Ecto neural progenitor cell (in vitro differentiated cells): Measurements from ENCODE around the gene PCBP3.
"Not testable (repeated sequence)": the region's sequence is repeated elsewhere in the genome, so short reads cannot be mapped to it uniquely, and the experiment has no call there.

ENCODE experiments used
- DNase-seq: peaks from one replicate; pipeline ENCODE4 v3.0.0-alpha.2; 2018; ENCODE audit warnings: low spot score

The PCBP3 gene

DNA sequence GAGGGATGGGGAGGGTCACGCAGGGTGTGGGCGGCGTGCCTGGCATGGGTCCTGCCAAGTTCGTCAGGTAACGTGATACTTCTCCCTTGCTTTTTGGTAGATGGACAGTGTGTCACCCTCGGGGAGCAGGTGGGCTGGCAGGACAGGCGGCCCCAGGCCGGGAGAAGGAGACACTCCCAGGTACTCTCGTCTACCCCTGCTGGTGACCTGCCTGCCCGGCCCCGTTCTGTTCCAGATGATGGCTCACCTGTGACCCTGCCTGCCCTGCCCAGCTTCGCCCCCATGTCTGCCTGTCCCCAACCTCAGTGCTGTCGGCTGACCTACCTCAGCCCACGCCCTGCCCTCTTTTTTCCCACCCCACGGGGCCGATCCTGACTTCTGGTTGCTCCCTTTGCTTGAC lies 144.7 kb downstream of the PCBP3 start:
- DNase-seq = no peak

DNA sequence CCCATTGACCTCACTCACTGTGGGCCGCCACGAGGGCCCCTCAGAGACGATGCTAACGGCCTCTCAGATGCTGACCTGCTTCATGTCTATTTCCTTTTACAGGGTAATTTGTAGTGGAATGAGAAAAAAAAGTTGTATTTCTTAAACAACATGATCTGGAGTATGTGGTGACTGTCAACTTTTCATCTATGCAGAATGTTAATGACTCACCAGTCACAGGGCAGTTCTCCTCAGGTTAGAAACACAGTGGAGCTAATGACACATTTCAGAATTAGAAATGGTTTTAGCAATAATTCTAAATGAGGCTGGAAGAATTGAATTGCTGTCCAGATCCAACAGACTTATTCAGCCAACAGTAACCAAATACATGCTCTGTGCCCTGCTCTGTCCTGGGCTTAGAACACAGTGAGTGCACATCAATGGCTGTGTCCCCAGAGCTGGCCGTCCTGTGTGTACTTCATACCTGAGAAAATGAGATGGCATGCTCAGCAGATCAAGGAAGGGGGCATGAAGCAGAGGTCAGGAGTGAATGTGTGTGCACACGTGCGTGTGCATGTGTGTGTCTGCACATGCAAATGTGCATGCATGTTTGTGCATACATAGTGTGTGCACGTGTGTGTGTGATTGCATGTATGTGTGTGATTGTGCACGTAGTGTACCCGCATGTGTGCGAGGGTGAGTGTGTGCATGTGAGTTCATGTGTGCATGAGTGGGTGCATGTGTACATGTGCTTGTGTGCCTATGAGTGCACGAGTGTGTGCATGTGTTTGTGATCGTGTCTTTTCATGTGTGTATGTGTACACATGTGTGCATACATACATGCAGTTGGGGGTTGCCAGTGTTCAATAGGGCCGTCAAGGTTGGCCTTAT lies 145.3 kb downstream of the PCBP3 start:
- no peak for DNase-seq

DNA sequence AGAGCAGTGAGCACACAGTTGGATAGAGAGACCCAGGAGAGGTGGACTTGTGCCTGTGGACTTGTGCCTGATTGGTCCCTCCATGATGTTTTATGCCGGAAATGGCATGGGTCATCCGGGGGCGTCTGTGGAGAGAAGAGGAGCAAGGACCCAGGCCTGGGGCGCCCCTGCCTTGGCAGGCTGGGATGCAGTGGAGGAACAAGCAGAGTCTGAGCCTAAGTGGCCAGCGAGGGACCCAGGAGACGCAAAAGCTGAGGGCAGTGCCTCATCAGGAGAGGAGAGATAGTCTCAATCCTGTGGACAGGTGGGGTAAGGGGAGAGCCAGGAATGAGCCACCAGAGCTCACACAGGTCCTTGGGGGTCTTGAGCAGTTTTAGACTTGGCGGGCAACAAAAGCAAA lies 146.9 kb downstream of the PCBP3 start:
- DNase-seq = no peak

DNA sequence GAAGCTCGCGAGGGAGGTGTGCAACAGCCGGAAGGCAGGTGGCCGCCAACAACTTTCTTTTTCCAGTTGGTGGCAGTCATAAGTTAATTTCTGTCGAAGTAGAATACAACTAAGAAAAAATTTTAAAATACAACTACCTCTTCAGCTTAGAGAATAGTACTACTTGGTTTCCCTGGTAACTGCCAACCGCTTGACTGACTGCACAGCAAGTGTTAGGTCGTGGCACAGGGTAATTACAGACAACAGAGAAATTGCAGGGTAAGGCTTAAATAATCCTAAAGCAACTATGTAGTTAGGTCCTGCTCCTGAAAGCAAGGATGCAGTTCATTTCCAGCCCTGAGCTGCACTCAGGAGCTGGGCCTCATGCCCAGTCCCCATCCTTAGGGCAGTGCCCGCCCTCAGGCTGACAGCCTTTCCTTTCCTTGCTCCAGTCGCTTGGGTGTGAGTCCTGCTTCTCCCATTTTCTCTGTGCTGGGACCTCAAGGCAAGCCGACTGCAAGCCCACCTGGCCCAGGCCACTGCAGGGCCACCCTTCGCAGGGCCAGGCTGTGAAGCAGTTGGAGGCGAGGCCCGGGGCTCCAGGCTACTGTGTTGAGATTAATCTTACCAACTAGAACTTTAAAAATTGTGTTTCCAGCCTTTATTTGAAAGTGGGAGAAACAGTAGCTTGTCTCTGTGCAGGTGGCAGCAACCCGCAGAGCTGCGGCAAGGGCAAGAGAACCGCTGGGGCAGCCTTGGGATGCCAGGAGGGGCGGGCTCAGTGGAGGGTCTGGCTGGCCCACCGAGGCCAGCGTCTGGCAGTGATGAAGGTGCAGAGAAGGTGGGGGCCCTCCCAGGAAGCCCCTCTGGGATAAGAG lies 148.3 kb downstream of the PCBP3 start:
- no peak for DNase-seq

DNA sequence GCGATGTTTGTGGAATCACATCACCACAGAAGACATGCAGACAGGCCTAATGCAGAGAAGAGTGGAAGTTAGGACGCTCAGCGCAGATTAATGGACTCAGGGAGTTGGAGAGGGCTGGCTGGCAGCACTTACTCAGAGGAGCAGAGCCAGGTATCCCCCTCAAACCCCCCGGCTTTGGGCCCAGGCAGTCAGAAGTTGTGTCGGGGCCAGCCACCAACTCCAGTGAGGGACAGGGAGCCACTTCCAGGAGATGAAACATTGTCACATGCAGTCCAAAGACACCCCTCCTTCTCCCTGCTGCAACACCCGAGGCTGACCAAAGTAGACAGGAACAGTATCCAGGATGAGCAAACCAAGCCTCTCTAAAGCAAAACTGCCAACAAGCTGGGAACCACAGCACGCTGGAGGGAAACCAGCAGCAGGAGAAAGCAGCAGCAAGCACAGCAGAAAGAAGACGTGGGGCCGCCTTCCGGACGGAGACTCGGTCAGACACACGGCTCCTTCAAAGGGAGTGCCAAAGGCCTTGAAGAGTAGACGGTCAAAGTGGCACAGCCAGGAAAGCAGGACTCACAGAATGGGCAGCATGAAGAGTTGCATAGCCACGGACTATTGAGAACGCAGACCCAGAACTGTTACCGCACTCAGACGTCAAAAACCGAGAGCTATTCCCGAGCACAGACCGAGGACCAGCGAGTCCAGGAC lies 149.3 kb downstream of the PCBP3 start:
- DNase-seq = no peak

DNA sequence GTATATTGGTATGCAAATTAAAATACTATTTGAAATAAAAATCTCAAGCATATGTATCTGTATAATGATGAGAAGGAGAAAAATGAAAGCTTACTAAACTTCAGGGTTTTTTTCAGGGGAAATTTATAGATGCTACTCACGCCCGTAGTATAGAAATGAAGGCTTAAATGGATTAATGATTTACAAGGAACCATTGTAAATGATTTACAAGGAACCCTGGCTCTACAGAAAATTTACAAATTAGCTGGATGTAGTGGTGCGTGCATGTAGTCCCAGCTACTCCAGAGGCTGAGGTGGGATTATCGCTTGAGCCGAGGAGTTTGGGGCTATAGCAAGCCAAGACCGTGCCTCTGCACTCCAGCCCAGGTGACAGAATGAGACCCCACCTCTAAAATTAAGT lies 150.5 kb downstream of the PCBP3 start:
- DNase-seq = no peak

DNA sequence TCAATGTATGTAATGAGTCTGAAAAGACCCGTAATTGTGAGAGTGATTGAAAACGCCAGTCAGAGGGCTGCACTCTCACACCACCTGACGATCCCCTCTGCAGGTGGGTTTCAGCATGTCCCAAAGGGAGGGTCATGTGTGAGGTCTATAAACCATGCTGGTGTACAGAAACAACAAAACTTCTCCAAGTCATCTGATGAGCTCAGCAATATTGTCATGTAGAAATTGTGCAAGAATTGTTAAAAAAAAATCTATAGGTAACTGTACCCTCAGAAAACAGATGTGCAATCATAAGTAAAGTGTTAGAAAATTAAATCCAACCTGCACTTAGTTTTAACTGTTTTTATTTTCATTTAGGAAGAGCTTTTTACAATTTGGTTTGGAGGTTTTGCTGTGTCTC lies 152.5 kb downstream of the PCBP3 start:
- DNase-seq = no peak

DNA sequence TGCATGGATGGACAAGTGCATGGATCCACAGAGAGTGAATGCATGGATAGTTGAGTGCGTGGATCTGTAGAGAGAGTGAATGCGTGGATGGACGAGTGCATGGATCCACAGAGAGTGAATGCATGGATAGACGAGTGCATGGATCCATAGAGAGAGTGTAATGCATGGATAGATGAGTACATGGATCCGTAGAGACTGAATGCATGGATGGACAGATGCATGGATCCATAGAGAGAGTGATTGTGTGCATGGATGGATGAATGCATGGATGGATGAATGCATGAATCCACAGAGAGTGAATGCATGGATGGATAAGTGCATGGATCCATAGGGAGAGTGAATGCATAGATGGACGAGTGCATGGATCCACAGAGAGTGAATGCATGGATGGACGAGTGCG lies 153.8 kb downstream of the PCBP3 start:
- DNase-seq = no peak

DNA sequence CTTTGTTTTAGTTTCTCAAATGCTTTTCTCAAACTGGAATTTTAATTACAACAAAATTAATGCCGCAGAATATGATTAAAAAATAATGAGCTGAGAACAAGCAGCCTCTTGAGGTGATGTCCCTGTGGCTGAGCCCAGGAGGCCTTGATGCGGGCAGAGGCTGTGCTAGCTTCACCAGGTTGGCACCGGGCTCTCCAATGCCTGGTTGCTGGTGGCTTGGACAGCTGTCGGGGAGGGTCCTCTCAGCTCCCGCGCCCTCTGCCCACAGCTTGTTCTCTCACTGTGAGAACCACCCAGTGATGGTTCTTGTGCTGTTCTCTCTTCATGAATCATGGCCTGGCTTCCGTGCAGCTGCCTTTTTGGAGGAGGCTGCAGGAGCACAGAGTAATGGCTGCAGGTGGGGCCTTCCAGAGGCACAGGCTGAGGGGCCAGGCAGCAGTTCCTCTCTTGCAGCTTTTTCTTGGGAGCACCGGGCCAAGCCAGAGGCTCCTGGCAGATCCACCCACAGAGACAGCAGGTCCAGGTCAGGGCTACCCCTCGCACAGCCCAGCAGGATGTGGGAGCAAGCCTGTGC lies 156.3 kb downstream of the PCBP3 start:
- no peak for DNase-seq

DNA sequence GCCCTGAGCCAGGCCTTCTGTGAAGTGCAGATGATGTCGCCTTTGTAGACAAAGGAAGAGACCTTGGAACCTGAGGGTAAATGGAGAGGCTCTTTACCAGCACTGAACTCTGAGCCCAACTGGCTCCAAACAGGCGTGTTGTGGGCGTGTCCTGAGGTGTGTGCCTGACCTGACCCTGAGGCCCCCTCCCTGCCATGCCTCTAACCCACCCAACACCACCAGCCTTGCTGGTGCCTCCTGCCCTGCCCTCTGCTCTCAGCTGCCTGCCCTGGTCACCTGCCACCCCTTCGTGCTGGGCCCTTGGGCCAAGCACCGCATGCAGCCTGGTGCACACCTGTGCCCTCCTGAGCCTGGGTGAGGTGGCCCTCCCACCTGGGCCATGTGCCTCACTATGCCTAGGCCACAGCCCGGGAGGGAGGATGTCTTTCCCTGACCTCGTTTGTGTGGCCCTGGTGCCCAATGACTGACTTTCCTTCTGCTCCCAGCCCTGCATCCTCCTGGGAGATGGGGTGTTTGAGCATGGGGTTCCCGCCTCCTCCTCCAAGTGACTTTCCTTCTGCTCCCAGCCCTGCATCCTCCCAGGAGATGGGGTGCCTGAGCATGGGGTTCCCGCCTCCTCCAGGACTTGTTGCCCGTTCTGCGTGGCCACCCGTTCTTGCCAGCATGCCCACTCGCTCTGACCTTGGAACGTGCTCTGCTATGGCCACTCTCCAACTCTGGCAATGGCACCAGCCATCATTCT lies 157.0 kb downstream of the PCBP3 start:
- DNase-seq = peak; percentile 34

DNA sequence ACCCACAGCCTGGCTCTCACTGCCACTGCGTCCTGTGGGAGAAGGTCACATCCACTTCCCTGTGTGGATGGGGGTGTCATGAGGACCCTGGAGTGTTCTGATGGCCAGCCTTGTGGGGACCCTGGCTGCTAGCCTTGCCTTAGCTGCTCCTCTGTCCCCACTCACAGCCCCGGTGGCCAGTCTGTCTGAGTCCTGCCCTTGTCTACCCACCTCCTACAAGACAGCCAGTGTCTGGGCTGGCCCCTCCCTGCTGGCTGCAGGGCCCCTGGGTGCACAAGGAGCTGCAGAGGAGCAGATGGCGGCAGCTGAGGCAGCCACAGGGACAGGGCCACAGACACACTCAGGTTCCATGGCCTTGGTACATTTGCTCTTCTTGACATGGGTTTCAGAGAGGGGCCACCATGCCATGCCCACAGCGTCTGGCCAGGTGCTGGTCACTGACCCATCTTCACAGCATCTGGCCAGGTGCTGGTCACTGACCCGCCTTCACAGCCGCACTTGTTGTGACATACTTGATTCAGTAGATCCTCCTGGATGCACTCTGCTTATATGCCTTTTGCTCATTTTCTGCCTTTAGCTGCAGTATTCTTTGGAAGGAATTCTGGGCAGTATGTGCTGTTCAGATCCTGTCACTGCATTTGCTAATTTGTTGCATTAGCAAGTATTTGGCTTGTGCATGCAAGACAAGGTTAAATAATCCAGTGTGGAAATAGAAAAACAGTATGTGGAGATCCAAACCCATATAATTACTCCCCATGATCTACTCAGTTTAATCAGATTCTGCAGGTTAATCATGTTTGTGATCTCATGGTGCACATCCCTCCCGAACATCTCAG lies 157.8 kb downstream of the PCBP3 start:
- DNase-seq = peak; percentile 34

DNA sequence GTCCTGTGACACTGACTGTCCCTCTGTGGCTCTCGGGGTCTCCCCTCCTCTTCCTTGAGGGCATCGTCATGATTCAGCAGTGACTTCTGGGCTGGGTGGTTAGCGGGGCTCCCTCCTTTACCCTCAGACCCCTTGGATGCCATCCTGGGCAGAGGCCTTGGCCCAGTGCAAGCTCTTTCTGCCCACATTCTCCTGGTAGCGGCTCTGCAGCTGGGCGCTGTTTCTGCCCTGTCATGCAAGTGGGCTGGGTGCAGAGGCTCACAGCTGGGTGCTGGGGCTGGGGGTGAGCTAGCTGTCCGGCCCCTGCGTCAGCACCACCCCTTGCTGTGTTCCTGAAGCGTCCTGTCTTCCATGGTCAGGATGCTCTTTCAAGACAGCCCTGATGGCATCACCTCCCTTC lies 158.5 kb downstream of the PCBP3 start:
- peak; percentile 36 for DNase-seq

DNA sequence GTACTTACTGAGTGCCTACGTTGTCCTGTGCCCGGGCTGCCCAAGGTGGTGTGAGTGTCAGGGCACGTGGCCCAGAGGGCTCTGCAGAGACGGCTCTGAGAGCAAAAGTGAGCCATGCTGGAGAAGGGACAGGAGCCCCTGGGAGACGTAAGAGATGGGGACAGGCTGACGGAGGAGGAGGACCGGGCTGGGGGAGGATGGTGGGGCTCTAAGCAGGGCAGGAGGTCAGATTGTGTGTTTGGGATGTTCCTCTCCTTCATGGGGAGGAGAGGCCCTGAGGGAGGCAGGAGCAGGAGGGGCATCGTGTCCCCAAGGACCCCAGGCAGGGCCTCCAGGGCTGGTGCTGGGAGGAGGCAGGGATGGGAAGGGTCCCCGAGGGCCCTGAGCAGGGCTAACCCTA lies 158.9 kb downstream of the PCBP3 start:
- DNase-seq = peak; percentile 29

DNA sequence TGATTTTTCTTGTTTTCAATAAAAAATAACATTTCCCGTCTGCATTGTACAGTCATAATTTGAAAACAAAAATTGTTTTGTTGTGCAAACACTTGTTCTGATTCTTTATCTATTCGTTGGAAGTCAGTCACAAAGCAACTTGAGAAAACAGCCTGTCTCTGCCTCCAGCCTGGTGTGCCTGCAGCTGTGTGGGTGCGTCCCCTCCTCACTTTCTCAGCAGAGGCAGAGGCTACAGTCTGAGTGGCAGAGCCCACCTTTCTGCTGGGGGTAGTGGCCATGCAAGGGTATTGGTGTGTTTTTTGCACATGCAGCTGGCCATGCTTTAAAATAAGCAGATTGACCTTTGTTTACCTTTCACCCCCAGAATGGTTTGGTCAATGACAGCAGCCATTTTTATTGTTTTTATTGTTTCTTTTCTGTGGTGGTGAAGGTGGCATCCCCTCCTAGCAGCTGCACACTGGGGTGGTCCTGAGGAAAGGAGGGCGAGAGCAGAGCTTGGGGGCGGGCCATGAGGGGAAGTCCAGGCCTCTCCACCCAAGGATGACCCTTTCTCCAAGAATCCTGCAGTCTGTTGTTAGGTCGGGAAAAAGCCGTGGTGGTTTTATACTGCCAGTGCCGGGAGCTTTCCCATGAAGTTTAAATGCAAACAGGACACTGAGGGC lies 159.6 kb downstream of the PCBP3 start:
- peak; percentile 34 for DNase-seq

DNA sequence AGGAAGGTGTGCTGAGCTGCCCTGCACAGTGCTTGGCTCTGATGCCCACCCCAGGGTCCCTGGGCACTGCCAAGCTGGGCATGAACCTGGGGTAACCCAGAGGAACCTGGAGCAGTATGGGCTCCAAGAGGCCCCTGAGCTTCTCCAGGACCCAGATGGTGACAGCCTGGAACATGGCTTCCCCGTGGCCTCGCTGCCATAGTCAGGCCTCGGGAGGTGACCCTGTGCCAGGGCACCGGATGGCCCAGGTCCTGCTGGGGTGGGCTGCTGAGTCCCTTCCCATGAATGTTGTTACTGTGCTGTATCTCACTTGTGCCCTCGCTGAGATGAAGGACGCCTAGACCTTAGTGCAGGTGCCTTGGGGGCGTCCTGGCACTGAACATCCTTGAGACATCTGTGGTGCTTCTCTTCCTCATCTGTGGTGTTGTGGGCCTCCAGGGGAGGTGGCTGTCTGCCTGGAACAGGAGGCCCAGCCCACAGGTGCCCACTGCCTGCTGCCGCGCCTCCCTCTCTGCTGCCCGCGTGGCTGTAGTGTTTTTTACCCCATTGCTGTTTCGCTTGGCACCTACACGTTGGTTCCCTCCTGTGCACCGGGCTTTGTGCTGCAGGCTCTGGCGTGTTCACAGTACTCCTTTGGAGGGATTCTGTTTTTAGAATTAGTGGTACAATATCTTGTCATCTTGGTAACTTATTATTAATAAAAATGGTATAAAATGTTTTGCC lies 160.3 kb downstream of the PCBP3 start:
- DNase-seq = no peak

DNA sequence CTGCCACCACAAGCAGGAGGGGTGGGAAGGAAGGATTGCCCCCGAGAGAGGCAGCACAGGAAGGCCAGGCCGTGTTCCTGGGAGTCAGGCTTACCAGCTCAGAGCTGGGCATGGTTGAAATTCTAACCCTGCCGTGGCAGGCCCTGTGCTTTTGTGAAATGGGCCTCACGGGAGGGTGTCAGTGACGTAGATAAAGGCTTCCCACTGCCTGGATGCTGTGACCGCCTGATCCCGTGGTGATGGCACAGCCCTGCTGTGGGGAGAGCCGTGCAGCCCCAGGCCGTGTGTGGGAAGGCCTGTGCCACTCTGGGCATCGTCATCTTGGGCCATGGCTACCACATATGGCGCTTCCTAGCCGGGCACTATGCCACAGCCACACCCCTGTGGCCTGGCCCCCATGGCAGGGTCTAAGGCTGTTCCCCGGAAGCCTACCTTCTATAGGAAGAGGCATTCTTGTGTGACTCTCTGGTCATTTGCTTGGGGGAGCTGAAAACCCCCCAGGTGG lies 161.3 kb downstream of the PCBP3 start:
- peak; percentile 38 for DNase-seq

DNA sequence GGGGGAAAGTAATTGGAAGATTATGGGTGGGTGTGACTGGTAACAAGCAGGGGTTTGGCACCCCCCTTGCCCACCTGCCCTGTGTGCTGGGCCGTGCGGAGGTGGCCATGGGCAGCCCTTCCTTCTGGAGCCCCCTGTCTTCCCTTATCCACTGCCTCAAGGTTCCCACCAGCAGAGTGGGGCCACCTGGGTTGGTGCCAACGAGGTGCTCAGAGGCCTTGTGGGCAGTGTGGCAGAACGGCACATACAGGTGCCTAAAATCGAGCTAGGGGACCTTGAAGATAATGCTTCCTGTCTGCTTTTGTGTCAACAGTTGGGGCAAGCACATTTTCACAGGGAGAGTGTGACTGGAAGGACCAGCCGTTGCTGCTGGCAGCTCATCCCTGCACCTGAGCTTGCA lies 161.8 kb downstream of the PCBP3 start:
- DNase-seq = peak; percentile 25

DNA sequence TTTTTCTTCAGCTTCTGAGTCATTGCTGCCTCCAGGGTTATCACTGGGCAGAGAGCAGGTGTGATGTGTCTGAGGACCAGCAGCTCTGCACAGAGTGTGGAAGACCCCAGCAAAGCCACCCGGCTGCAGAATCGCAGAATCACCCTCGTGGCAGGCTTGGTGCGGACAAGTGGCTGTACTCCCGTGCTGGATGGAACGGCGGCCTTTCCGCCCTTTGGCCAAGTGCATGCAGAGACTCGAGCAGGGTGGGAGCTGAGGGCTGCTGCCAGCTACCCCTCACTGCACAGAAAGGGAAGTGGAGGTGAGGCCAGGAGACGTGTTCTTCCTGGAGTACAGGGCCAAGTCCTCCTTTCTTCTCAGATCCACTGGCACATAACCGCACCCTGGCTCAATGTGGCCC lies 162.5 kb downstream of the PCBP3 start:
- peak; percentile 40 for DNase-seq

DNA sequence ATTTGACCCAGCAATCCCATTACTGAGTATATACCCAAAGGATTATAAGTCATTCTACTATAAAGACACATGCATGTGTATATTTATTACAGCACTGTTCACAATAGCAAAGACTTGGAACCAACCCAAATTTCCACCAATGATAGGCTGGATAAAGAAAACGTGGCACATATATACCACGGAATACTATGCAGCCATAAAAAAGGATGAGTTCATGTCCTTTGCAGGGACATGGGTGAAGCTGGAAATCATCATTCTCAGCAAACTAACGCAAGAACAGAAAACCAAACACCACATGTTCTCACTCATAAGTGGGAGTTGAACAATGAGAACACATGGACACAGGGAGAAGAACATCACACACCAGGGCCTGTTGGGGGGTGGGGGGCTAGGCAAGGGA lies 165.1 kb downstream of the PCBP3 start:
- not testable (repeated sequence) for DNase-seq
